Omental fat pad (tissue), 4 donors: ENCODE results near the gene NR2C2. TPM values are rescaled to one million over a fixed set of nuclear protein-coding genes. Genes with fewer than 3 reads are reported as not detected.

ENCODE experiments used
- ATAC-seq: fragments of 150-250 bp; one replicate; pipeline ENCODE4 v1.9.1; 2016; ENCODE audit warnings: mild to moderate bottlenecking, moderate library complexity; ENCODE audit not compliant: low FRiP score
- DNase-seq: peaks from one replicate; pipeline ENCODE4 v3.0.0-alpha.2; 2019; ENCODE audit warnings: low spot score
- CTCF ChIP-seq, 3 donors: fragments of 450-650 bp; IDR thresholded peaks; one replicate each; pipeline ENCODE4 v1.5.1; 2016 to 2017; ENCODE audit warnings: antibody characterized with exemption in 3 of 3, mild to moderate bottlenecking in 3 of 3, moderate library complexity in 2 of 3
- total RNA-seq, 4 donors: library from RNA; depleted of rRNA; stranded (reverse); fragments of >200 nt; gene quantifications; one replicate each; pipeline ENCODE4 v1.1.0, GENCODE V29; 2016

NR2C2 gene
- total RNA-seq, 4 donors from 2014 or later: 25.8 to 45.1 (median 37.8) TPM

GRCh38 chr3:15056676-15057404 lies 109.5 kb downstream of the NR2C2 start:
- ATAC-seq: no peak
- no peak for TF ChIP-seq CTCF (IDR thresholded peaks at IDR 0.05)
- no peak for DNase-seq

GRCh38 chr3:15060029-15060428 lies 112.6 kb downstream of the NR2C2 start:
- no peak for ATAC-seq

GRCh38 chr3:15063238-15063637 lies 115.9 kb downstream of the NR2C2 start:
- DNase-seq (no peak), ATAC-seq (no peak)
- no peak for TF ChIP-seq CTCF (IDR thresholded peaks at IDR 0.05)

More at GRCh38 chr3:15060029-15060428, 112.6 kb downstream of the NR2C2 start:
- no peak for TF ChIP-seq CTCF (IDR thresholded peaks at IDR 0.05)
- DNase-seq: no peak

GRCh38 chr3:15063656-15064286 lies 116.4 kb downstream of the NR2C2 start:
- TF ChIP-seq CTCF (IDR thresholded peaks at IDR 0.05): no peak
- ATAC-seq: no peak

GRCh38 chr3:15064299-15064834 lies 117.0 kb downstream of the NR2C2 start:
- ATAC-seq (no peak), DNase-seq (no peak)
- TF ChIP-seq CTCF (IDR thresholded peaks at IDR 0.05): no peak

More at GRCh38 chr3:15063656-15064286, 116.4 kb downstream of the NR2C2 start:
- no peak for DNase-seq

GRCh38 chr3:15064835-15065549 lies 117.6 kb downstream of the NR2C2 start, which contains the start of gene MRPS25:
TSS of gene MRPS25 (minus strand) at chr3:15065315. CDS start at chr3:15065194, 121 bp downstream.
- no peak for TF ChIP-seq CTCF (IDR thresholded peaks at IDR 0.05)
- ATAC-seq (peak; percentile 98), DNase-seq (peak; percentile 54)
